Coronary artery (tissue), 2 donors: ENCODE results near the gene NECTIN3.

ENCODE experiments used
- DNase-seq: peaks from one replicate; pipeline ENCODE4 v3.0.0-alpha.2; 2017; ENCODE audit warnings: low spot score
- H3K27ac ChIP-seq, 2 donors: fragments of 200-600 bp; sonication (generic); one replicate each; pipeline ENCODE4 v1.5.1; 2016 to 2019
- H3K4me3 ChIP-seq: fragments of 200-600 bp; sonication (generic); 2 replicates; pipeline ENCODE4 v1.5.1; 2016; ENCODE audit warnings: mild to moderate bottlenecking, moderate library complexity
- CTCF ChIP-seq: fragments of 200-600 bp; sonication (generic); IDR thresholded peaks from one replicate; pipeline ENCODE4 v1.5.1; 2019; ENCODE audit warnings: antibody characterized with exemption

The NECTIN3 gene

GRCh38 chr3:111035902-111036301 is 35.7 kb upstream of the NECTIN3 start:
- Histone ChIP-seq H3K4me3 (no peak overlapping the region), H3K27ac (no peak overlapping the region)
- no peak for TF ChIP-seq CTCF
- no peak for DNase-seq

- Histone ChIP-seq H3K27ac (no peak overlapping the region), H3K4me3 (no peak overlapping the region)
- no peak for TF ChIP-seq CTCF
- DNase-seq: no peak
These were observed 30.7 kb upstream of the NECTIN3 start for GRCh38 chr3:111040959-111041358.

GRCh38 chr3:111045564-111045963 is 26.1 kb upstream of the NECTIN3 start:
- no peak for TF ChIP-seq CTCF
- Histone ChIP-seq H3K27ac (no peak overlapping the region), H3K4me3 (no peak overlapping the region)
- DNase-seq: no peak

GRCh38 chr3:111047042-111047441 is 24.6 kb upstream of the NECTIN3 start:
- no peak overlapping the region for H3K27ac ChIP-seq
- TF ChIP-seq CTCF: no peak
- no peak for DNase-seq
- no peak overlapping the region for H3K4me3 ChIP-seq

GRCh38 chr3:111047812-111048435 is 23.7 kb upstream of the NECTIN3 start:
- Histone ChIP-seq H3K27ac (no peak overlapping the region), H3K4me3 (no peak overlapping the region)
- no peak for DNase-seq
- TF ChIP-seq CTCF: no peak

GRCh38 chr3:111051354-111051753 is 20.3 kb upstream of the NECTIN3 start:
- no peak for DNase-seq
- no peak overlapping the region for H3K27ac ChIP-seq
- no peak overlapping the region for H3K4me3 ChIP-seq
- TF ChIP-seq CTCF: no peak

- no peak overlapping the region for H3K27ac ChIP-seq
- TF ChIP-seq CTCF: no peak
- DNase-seq: no peak
- no peak overlapping the region for H3K4me3 ChIP-seq
These were observed 3.0 kb upstream of the NECTIN3 start for GRCh38 chr3:111068574-111068973.
